ENCODE data around the gene RPS18.

Gene RPS18

DNA sequence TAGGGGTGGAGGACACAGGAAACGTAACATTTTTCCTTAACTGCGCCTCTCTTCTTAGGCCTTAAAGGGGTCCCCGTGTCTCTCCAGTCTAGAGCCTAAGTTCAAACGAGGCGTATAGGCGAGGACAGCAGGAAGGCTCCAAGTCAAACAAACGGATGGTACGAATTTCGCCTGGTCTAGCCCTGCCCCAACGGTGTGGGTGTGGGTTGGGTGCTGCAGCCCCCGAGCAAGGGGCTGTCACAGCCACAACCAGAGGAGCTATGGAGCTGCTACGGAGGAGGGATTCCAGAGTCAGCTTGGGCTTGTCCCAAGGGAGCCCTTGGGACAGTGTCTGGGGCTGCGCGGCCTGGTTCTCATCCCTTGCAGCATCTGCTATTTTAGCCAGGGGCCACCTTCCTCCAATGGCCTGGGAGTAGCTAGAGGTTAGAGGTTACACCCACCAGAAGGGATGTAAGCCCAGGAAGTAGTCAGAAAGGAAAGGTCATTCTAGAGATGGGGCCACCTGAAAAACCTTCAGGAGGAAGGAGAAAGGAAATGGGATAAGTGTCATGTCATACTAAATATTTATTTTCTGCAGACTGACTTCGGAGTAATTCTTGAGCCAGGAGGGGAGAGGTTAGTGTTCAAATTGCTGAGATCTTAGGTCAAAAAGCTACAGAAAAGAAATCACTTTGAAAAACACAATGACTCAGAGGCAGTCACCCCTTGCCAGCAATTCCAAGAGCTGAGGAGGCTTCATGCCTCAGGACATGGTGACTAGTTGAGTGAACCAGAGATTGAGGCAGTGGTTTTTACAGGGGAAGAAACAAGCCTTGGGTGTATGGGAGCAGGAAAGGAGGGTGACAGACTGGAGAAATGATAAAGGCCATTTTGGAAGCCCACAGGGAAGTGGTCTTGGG, 21.9 kb upstream of the RPS18 start:
- no peak for DNase-seq (ENCODE audit: extremely low read depth, insufficient read length)
- peak overlapping the region; percentile 92 for H3K4me3 ChIP-seq (replicated peaks; ENCODE audit: low read depth, low read length)

DNA sequence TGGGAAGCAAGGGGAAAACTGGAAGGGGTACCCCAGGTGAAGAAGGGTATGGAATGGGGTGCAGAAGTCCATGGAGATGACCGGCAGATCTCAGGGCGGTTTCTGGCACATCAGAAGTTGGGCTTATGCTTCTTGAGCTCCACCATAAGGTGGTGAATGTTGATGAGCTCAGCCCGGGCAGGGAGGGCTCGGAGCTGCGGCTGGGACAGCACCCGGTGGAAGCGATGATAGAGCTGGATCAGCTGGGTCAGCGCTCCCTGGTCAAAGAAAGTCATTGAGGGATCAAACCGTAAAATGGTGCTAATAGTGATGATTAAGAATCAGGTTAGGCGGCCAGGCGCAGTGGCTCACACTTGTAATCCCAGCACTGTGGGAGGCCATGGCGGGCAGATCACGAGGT, 21.1 kb upstream of the RPS18 start:
- Histone ChIP-seq H3K36me3 (ENCODE audit: control insufficient read depth, insufficient read depth, low read length) (peaks cover 2% of the 10 kb centered on the region), H3K27me3 (replicated peaks; ENCODE audit: control insufficient read depth, insufficient read depth, low read length) (no peaks in the 10 kb centered on the region), H3K4me3 (replicated peaks; ENCODE audit: low read depth, low read length) (no peak overlapping the region)
- TF ChIP-seq, protein P1, sequence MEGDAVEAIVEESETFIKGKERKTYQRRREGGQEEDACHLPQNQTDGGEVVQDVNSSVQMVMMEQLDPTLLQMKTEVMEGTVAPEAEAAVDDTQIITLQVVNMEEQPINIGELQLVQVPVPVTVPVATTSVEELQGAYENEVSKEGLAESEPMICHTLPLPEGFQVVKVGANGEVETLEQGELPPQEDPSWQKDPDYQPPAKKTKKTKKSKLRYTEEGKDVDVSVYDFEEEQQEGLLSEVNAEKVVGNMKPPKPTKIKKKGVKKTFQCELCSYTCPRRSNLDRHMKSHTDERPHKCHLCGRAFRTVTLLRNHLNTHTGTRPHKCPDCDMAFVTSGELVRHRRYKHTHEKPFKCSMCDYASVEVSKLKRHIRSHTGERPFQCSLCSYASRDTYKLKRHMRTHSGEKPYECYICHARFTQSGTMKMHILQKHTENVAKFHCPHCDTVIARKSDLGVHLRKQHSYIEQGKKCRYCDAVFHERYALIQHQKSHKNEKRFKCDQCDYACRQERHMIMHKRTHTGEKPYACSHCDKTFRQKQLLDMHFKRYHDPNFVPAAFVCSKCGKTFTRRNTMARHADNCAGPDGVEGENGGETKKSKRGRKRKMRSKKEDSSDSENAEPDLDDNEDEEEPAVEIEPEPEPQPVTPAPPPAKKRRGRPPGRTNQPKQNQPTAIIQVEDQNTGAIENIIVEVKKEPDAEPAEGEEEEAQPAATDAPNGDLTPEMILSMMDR (IDR thresholded peaks at IDR 0.05; ENCODE audit: insufficient read depth, low read length, poor library complexity, severe bottlenecking), result no peak
- DNase-seq (ENCODE audit: extremely low read depth, insufficient read length), result no peak

More for the DNA sequence above, 21.9 kb upstream of the RPS18 start:
- TF ChIP-seq, protein P1 (IDR thresholded peaks at IDR 0.05; ENCODE audit: insufficient read depth, low read length, poor library complexity, severe bottlenecking), result no peak
- Histone ChIP-seq H3K27me3 (replicated peaks; ENCODE audit: control insufficient read depth, insufficient read depth, low read length) (no peaks in the 10 kb centered on the region), H3K36me3 (ENCODE audit: control insufficient read depth, insufficient read depth, low read length) (peaks cover 2% of the 10 kb centered on the region)

DNA sequence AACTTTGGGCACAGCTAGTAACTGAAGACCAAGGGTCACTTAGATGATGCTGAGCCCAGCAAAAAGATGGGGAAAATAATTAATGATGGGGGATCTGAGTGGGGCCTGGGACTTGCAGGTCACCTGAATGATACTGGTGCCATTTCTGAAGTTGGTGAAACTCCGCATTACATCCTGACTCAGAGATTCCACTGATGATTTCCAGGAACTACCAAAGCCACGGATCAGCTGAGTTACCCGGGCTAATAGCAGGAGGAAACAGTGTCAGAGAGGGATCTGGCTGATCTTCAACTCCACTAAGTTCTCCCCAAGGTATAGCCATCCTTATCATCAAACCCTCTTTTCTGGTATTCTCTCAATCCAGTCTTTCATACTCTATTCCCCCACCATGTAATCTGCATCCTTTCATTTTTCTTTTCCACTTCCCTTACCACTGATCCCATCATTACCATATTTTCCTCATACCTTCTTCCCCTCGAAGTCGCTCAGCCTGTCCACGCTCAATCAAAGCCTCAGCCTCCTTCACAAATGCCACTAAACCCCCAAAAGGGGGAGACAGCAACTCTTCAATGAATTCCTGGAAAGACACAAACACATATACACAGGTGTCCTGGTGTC, 20.4 kb upstream of the RPS18 start:
- no peak for DNase-seq (ENCODE audit: extremely low read depth, insufficient read length)
- TF ChIP-seq, protein P1 (IDR thresholded peaks at IDR 0.05; ENCODE audit: insufficient read depth, low read length, poor library complexity, severe bottlenecking), result no peak
- Histone ChIP-seq H3K4me3 (replicated peaks; ENCODE audit: low read depth, low read length) (no peak overlapping the region), H3K36me3 (ENCODE audit: control insufficient read depth, insufficient read depth, low read length) (peaks cover 2% of the 10 kb centered on the region), H3K27me3 (replicated peaks; ENCODE audit: control insufficient read depth, insufficient read depth, low read length) (no peaks in the 10 kb centered on the region)

DNA sequence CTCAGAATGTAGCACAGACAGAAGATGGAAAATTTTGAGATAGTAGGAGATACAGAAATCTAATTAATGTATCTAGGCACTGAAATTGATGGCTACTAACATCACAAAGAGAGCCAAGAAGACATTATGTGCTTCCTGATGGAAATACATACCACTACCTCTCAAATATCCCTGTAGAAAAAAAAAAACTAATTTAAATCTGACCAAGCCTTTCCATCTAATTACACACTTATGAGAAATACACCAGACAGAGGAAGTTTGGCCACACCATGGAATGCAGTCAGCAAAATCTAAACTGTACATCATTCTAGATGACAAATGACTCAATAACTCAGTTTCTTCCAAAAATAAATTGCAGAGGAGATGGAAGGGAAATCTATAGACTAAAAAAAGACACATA, 19.1 kb upstream of the RPS18 start:
- TF ChIP-seq, protein P1 (IDR thresholded peaks at IDR 0.05; ENCODE audit: insufficient read depth, low read length, poor library complexity, severe bottlenecking), result no peak
- no peak for DNase-seq (ENCODE audit: extremely low read depth, insufficient read length)
- Histone ChIP-seq H3K36me3 (ENCODE audit: control insufficient read depth, insufficient read depth, low read length) (peaks cover 2% of the 10 kb centered on the region), H3K27me3 (replicated peaks; ENCODE audit: control insufficient read depth, insufficient read depth, low read length) (no peaks in the 10 kb centered on the region), H3K4me3 (replicated peaks; ENCODE audit: low read depth, low read length) (no peak overlapping the region)

DNA sequence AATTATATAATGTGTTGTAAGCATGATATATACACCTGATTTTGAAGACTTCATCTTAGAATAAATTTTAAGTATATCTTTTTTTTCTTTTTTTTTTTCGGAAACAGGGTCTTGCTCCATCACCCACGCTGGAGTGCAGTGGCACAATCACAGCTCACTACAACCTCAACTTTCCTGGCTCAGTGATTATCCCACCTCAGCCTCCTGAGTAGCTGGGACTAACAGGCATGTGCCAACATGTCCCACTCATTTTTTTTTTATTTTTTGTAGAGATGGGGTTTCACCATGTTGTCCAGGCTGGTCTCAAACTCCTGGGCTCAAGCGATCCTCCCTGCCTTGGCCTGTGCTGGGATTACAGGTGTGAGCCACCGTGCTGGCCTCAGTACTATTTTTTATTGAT, 17.3 kb upstream of the RPS18 start:
- no peak for DNase-seq (ENCODE audit: extremely low read depth, insufficient read length)
- Histone ChIP-seq H3K4me3 (replicated peaks; ENCODE audit: low read depth, low read length) (no peak overlapping the region), H3K27me3 (replicated peaks; ENCODE audit: control insufficient read depth, insufficient read depth, low read length) (no peaks in the 10 kb centered on the region), H3K36me3 (ENCODE audit: control insufficient read depth, insufficient read depth, low read length) (peaks cover 4% of the 10 kb centered on the region)
- TF ChIP-seq, protein P1 (IDR thresholded peaks at IDR 0.05; ENCODE audit: insufficient read depth, low read length, poor library complexity, severe bottlenecking), result no peak
